ENCODE results near the gene FSHR.

The FSHR gene

GRCh38 chr2:49003201-49003600 is 151.1 kb downstream of the FSHR start:
- TF ChIP-seq CTCF (IDR thresholded peaks at IDR 0.05; ENCODE audit: poor library complexity, severe bottlenecking): no peak
- Histone ChIP-seq H3K4me1 (ENCODE audit: insufficient read depth, poor library complexity, severe bottlenecking) (no peaks in the 10 kb centered on the region), H3K9me3 (ENCODE audit: severe bottlenecking) (no peaks in the 10 kb centered on the region), H3K27ac (ENCODE audit: poor library complexity, severe bottlenecking) (no peak overlapping the region), H3K36me3 (ENCODE audit: low read depth) (no peaks in the 10 kb centered on the region), H3K27me3 (ENCODE audit: insufficient read depth, poor library complexity, severe bottlenecking) (peaks cover 2% of the 10 kb centered on the region), H3K4me3 (ENCODE audit: severe bottlenecking) (no peak overlapping the region)
- DNase-seq (ENCODE audit: low spot score): no peak
- ATAC-seq (ENCODE audit: low read depth): no peak

- H3K36me3 ChIP-seq (ENCODE audit: low read depth): no peaks in the 10 kb centered on the region
- DNase-seq (ENCODE audit: low spot score): no peak
- no peak overlapping the region for H3K4me3 ChIP-seq (ENCODE audit: severe bottlenecking)
- H3K27me3 ChIP-seq (ENCODE audit: insufficient read depth, poor library complexity, severe bottlenecking): peaks cover 3% of the 10 kb centered on the region
- TF ChIP-seq CTCF (IDR thresholded peaks at IDR 0.05; ENCODE audit: poor library complexity, severe bottlenecking): no peak
- H3K9me3 ChIP-seq (ENCODE audit: severe bottlenecking): no peaks in the 10 kb centered on the region
- no peak for ATAC-seq (ENCODE audit: low read depth)
- H3K27ac ChIP-seq (ENCODE audit: poor library complexity, severe bottlenecking): no peak overlapping the region
- H3K4me1 ChIP-seq (ENCODE audit: insufficient read depth, poor library complexity, severe bottlenecking): no peaks in the 10 kb centered on the region
Measured at GRCh38 chr2:49002750-49003149, 151.6 kb downstream of the FSHR start.

GRCh38 chr2:49000695-49001094 is 153.6 kb downstream of the FSHR start:
- TF ChIP-seq CTCF (IDR thresholded peaks at IDR 0.05; ENCODE audit: poor library complexity, severe bottlenecking): no peak

GRCh38 chr2:48998449-48998848 is 155.9 kb downstream of the FSHR start:
- TF ChIP-seq CTCF (IDR thresholded peaks at IDR 0.05; ENCODE audit: poor library complexity, severe bottlenecking): no peak
- Histone ChIP-seq H3K9me3 (ENCODE audit: severe bottlenecking) (no peaks in the 10 kb centered on the region), H3K27ac (ENCODE audit: poor library complexity, severe bottlenecking) (no peak overlapping the region), H3K4me1 (ENCODE audit: insufficient read depth, poor library complexity, severe bottlenecking) (no peaks in the 10 kb centered on the region), H3K36me3 (ENCODE audit: low read depth) (no peaks in the 10 kb centered on the region), H3K4me3 (ENCODE audit: severe bottlenecking) (no peak overlapping the region), H3K27me3 (ENCODE audit: insufficient read depth, poor library complexity, severe bottlenecking) (peaks cover 3% of the 10 kb centered on the region)
- DNase-seq (ENCODE audit: low spot score) (no peak), ATAC-seq (ENCODE audit: low read depth) (no peak)

More at GRCh38 chr2:49000695-49001094, 153.6 kb downstream of the FSHR start:
- H3K36me3 ChIP-seq (ENCODE audit: low read depth): no peaks in the 10 kb centered on the region
- no peaks in the 10 kb centered on the region for H3K4me1 ChIP-seq (ENCODE audit: insufficient read depth, poor library complexity, severe bottlenecking)
- H3K4me3 ChIP-seq (ENCODE audit: severe bottlenecking): no peak overlapping the region
- DNase-seq (ENCODE audit: low spot score) (no peak), ATAC-seq (ENCODE audit: low read depth) (no peak)
- no peak overlapping the region for H3K27ac ChIP-seq (ENCODE audit: poor library complexity, severe bottlenecking)
- no peaks in the 10 kb centered on the region for H3K9me3 ChIP-seq (ENCODE audit: severe bottlenecking)
- H3K27me3 ChIP-seq (ENCODE audit: insufficient read depth, poor library complexity, severe bottlenecking): peaks cover 3% of the 10 kb centered on the region

GRCh38 chr2:48993576-48993975 is 160.7 kb downstream of the FSHR start:
- H3K4me3 ChIP-seq (ENCODE audit: severe bottlenecking): no peak overlapping the region
- no peaks in the 10 kb centered on the region for H3K4me1 ChIP-seq (ENCODE audit: insufficient read depth, poor library complexity, severe bottlenecking)
- H3K27ac ChIP-seq (ENCODE audit: poor library complexity, severe bottlenecking): no peak overlapping the region
- no peak for ATAC-seq (ENCODE audit: low read depth)
- DNase-seq (ENCODE audit: low spot score): no peak
- no peaks in the 10 kb centered on the region for H3K36me3 ChIP-seq (ENCODE audit: low read depth)
- no peak for TF ChIP-seq CTCF (IDR thresholded peaks at IDR 0.05; ENCODE audit: poor library complexity, severe bottlenecking)
- H3K27me3 ChIP-seq (ENCODE audit: insufficient read depth, poor library complexity, severe bottlenecking): peaks cover 3% of the 10 kb centered on the region
- no peaks in the 10 kb centered on the region for H3K9me3 ChIP-seq (ENCODE audit: severe bottlenecking)
